T-cell (primary cell): Measurements from ENCODE around the gene POU2F3. TPM values are rescaled to one million over a fixed set of nuclear protein-coding genes. Genes with fewer than 3 reads are reported as not detected.

Source experiments
- ATAC-seq, 4 experiments: fragments of 200-7000 bp in 3 of 4; fragments of 150-1000 bp in 1 of 4; cut with Tn5 transposase; replicated peaks in 1 of 4; 1 replicate in 3 of 4; 2 replicates in 1 of 4; pipeline ENCODE4 v1.10.0; 2021; ENCODE audit warnings: moderate library complexity in 3 of 4, mild to moderate bottlenecking in 2 of 4, moderate number of reproducible peaks in 1 of 4
- CTCF ChIA-PET, 2 donors: fragments of 300-600 bp; sonication (Branson Sonifier 250); formaldehyde crosslinking; loops; one replicate each; lab custom pipeline; 2022; ENCODE audit warnings: antibody characterized with exemption in 2 of 2; lab: Charles Lee
- POLR2A ChIA-PET, 2 donors: fragments of 300-600 bp; sonication (Branson Sonifier 250); formaldehyde crosslinking; loops; one replicate each; lab custom pipeline; 2022; ENCODE audit warnings: antibody characterized with exemption in 2 of 2; lab: Charles Lee
- DNase-seq, 35 experiments: peaks; one replicate each; pipeline versions ENCODE4 v3.0.0 to v3.0.0-alpha.2; 2013 to 2023
- H3K27ac ChIP-seq: one replicate; pipeline ENCODE4 v1.5.1; 2013; ENCODE audit warnings: low read length
- H3K27me3 ChIP-seq, 2 experiments: replicated peaks in 1 of 2; 1 replicate in 1 of 2; 2 replicates in 1 of 2; pipeline versions ENCODE4 v1.6.1 to v1.7.0; 2013; ENCODE audit warnings: low read length in 1 of 2, mixed read lengths in 1 of 2; ENCODE audit not compliant: control insufficient read depth in 2 of 2, insufficient read depth in 2 of 2; ENCODE audit errors: extremely low read depth in 1 of 2
- H3K36me3 ChIP-seq, 2 donors: 1 replicate in 1 of 2; 2 replicates in 1 of 2; pipeline versions ENCODE4 v1.6.1 to v1.7.0; 2013; ENCODE audit warnings: low read length in 1 of 2; ENCODE audit not compliant: control insufficient read depth in 2 of 2, insufficient read depth in 1 of 2; ENCODE audit errors: extremely low read depth in 1 of 2
- H3K4me1 ChIP-seq, 2 experiments: 1 replicate in 1 of 2; 2 replicates in 1 of 2; pipeline versions ENCODE4 v1.6.1 to v1.7.0; 2013; ENCODE audit warnings: low read length in 2 of 2, mixed read lengths in 1 of 2; ENCODE audit not compliant: insufficient read depth in 2 of 2, control insufficient read depth in 1 of 2; ENCODE audit errors: extremely low read depth in 1 of 2
- H3K4me3 ChIP-seq, 2 donors: 1 replicate in 1 of 2; 2 replicates in 1 of 2; pipeline versions ENCODE4 v1.5.1 to v1.7.0; 2013; ENCODE audit warnings: mild to moderate bottlenecking in 2 of 2, low read length in 1 of 2, moderate library complexity in 1 of 2; ENCODE audit not compliant: control insufficient read depth in 1 of 2; ENCODE audit errors: extremely low read depth in 1 of 2
- H3K9me3 ChIP-seq: 2 replicates; pipeline ENCODE4 v1.7.0; 2013
- H3K27ac Mint-ChIP-seq, 2 donors: one replicate each; pipeline ENCODE4 v1.8.0; 2020 to 2021; ENCODE audit warnings: mild to moderate bottlenecking in 2 of 2, mixed read lengths in 2 of 2
- H3K27me3 Mint-ChIP-seq, 2 donors: one replicate each; pipeline ENCODE4 v1.8.0; 2021 to 2022; ENCODE audit warnings: mixed read lengths in 2 of 2
- H3K36me3 Mint-ChIP-seq: one replicate; pipeline ENCODE4 v1.8.0; 2021; ENCODE audit warnings: mixed read lengths
- H3K4me1 Mint-ChIP-seq, 3 donors: one replicate each; pipeline ENCODE4 v1.8.0; 2020 to 2022; ENCODE audit warnings: mixed read lengths in 3 of 3, mild to moderate bottlenecking in 1 of 3
- H3K4me3 Mint-ChIP-seq, 3 donors: one replicate each; pipeline ENCODE4 v1.8.0; 2020 to 2022; ENCODE audit warnings: mild to moderate bottlenecking in 3 of 3, mixed read lengths in 3 of 3, moderate library complexity in 3 of 3
- H3K9me3 Mint-ChIP-seq, 3 donors: one replicate each; pipeline ENCODE4 v1.8.0; 2020 to 2022; ENCODE audit warnings: mixed read lengths in 3 of 3
- WGBS: methylation state at CpG from one replicate; pipeline ENCODE4 v1.1.5; 2013; ENCODE audit warnings: missing lambda C conversion rate; ENCODE audit not compliant: insufficient coverage; 5-methylcytosine and 5-hydroxymethylcytosine counted together
- total RNA-seq, 35 experiments: library from RNA in 6 of 35; stranded (reverse) in 6 of 35; fragments of 120-200 nt in 1 of 35; gene quantifications; one replicate each; pipeline versions ENCODE4 v1.2.1 to v1.2.4 and lab custom pipeline; 2013 to 2026

Gene POU2F3
- total RNA-seq, 5 donors from 2014 or later (not counting 1 experiment from before 2014, with no cell fraction given), result not detected

- H3K36me3 Mint-ChIP-seq, result peaks cover 5% of the 10 kb centered on the region
- CTCF ChIA-PET, result no interaction called here
- Histone ChIP-seq H3K9me3 (no peaks in the 10 kb centered on the region), H3K27ac (no peak overlapping the region), H3K4me1 (no peaks in the 10 kb centered on the region), H3K27me3 (peaks cover 2 to 34% of the 10 kb centered on the region in 2 experiments), H3K4me3 (no peak overlapping the region), H3K36me3 (no peaks in the 10 kb centered on the region)
- no peak overlapping the region for H3K27ac Mint-ChIP-seq
- POLR2A ChIA-PET, result no interaction called here
- H3K27me3 Mint-ChIP-seq, result peaks cover 25 to 45% of the 10 kb centered on the region in 2 donors
- no peaks in the 10 kb centered on the region for H3K9me3 Mint-ChIP-seq
- H3K4me1 Mint-ChIP-seq, result no peaks in the 10 kb centered on the region
- ATAC-seq (no peak), DNase-seq (no peak)
- WGBS, result 96% methylated on average over 3 of the region's 6 CpGs
- H3K4me3 Mint-ChIP-seq, result no peak overlapping the region
Observed at GRCh38 chr11:120357620-120358019, 117.7 kb downstream of the POU2F3 start.

- Mint-ChIP-seq H3K4me1 (no peaks in the 10 kb centered on the region), H3K27me3 (peaks cover 21 to 36% of the 10 kb centered on the region in 2 donors), H3K9me3 (no peaks in the 10 kb centered on the region), H3K27ac (no peak overlapping the region), H3K36me3 (peaks cover 5% of the 10 kb centered on the region), H3K4me3 (no peak overlapping the region)
- ChIA-PET CTCF (no interaction called here), POLR2A (no interaction called here)
- no peak for DNase-seq
- 90% methylated on average over 2 of the region's 3 CpGs for WGBS
- no peak overlapping the region for H3K4me3 ChIP-seq
- H3K4me1 ChIP-seq, result no peaks in the 10 kb centered on the region
- H3K9me3 ChIP-seq, result no peaks in the 10 kb centered on the region
- H3K27me3 ChIP-seq, result peaks cover 2 to 22% of the 10 kb centered on the region in 2 experiments
- no peaks in the 10 kb centered on the region for H3K36me3 ChIP-seq
- ATAC-seq, result no peak
- H3K27ac ChIP-seq, result no peak overlapping the region
Observed at GRCh38 chr11:120358729-120359128, 118.8 kb downstream of the POU2F3 start.

GRCh38 chr11:120363436-120363835 lies 123.5 kb downstream of the POU2F3 start:
- peaks cover 6 to 9% of the 10 kb centered on the region in 2 donors for H3K27me3 Mint-ChIP-seq
- H3K36me3 ChIP-seq, result no peaks in the 10 kb centered on the region
- no peak overlapping the region for H3K4me3 Mint-ChIP-seq
- no peaks in the 10 kb centered on the region for H3K36me3 Mint-ChIP-seq
- DNase-seq (no peak), ATAC-seq (no peak)
- CTCF ChIA-PET, result no interaction called here
- no peaks in the 10 kb centered on the region for H3K9me3 Mint-ChIP-seq
- peaks cover 2 to 7% of the 10 kb centered on the region in 2 experiments for H3K27me3 ChIP-seq
- POLR2A ChIA-PET, result no interaction called here
- no peaks in the 10 kb centered on the region for H3K4me1 Mint-ChIP-seq
- H3K27ac Mint-ChIP-seq, result no peak overlapping the region
- H3K9me3 ChIP-seq, result no peaks in the 10 kb centered on the region
- no peak overlapping the region for H3K4me3 ChIP-seq
- no peak overlapping the region for H3K27ac ChIP-seq
- H3K4me1 ChIP-seq, result no peaks in the 10 kb centered on the region

- ATAC-seq (no peak), DNase-seq (no peak)
- no peaks in the 10 kb centered on the region for H3K4me1 ChIP-seq
- no peaks in the 10 kb centered on the region for H3K36me3 ChIP-seq
- Mint-ChIP-seq H3K4me1 (no peaks in the 10 kb centered on the region), H3K36me3 (no peaks in the 10 kb centered on the region), H3K27ac (no peak overlapping the region), H3K4me3 (no peak overlapping the region), H3K27me3 (peaks cover under 1 to 3% of the 10 kb centered on the region in 2 donors), H3K9me3 (no peaks in the 10 kb centered on the region)
- ChIA-PET CTCF (no interaction called here), POLR2A (no interaction called here)
- H3K4me3 ChIP-seq, result no peak overlapping the region
- no peak overlapping the region for H3K27ac ChIP-seq
- H3K27me3 ChIP-seq, result peaks cover 0 to 2% of the 10 kb centered on the region in 2 experiments
- no peaks in the 10 kb centered on the region for H3K9me3 ChIP-seq
Observed at GRCh38 chr11:120365512-120365911, 125.6 kb downstream of the POU2F3 start.

Other genes starting within 250 kb of the POU2F3 start
- gene TRIM29, start 102.0 kb upstream of the POU2F3 start, total RNA-seq, result not detected
- 1 to 10 TPM; 3.2 to 6.0 (median 4.0) TPM for gene OAF, start 29.1 kb upstream of the POU2F3 start, total RNA-seq
- gene TLCD5, start 85.2 kb downstream of the POU2F3 start, total RNA-seq, result under 1 TPM in 3 of 5 donors, not detected in 2; 0.39 to 0.73 (median 0.61) TPM
- gene ARHGEF12, start 96.3 kb downstream of the POU2F3 start, total RNA-seq, result 10 to 100 TPM in 2 of 5 donors, 1 to 10 TPM in 3; 4.8 to 12.8 (median 8.0) TPM